ENCODE results near the gene ZNF789.

ZNF789 gene

GRCh38 chr7:99448855-99449254, 23.8 kb upstream of the ZNF789 start:
- Histone ChIP-seq H3K4me3 (ENCODE audit: low read depth, low read length) (no peak overlapping the region), H3K4me1 (no peaks in the 10 kb centered on the region), H3K36me3 (peaks cover 80% of the 10 kb centered on the region), H3K27me3 (no peaks in the 10 kb centered on the region), H3K9me3 (no peaks in the 10 kb centered on the region)
- TF ChIP-seq CTCF (IDR thresholded peaks at IDR 0.05; ENCODE audit: low read depth, low read length), result no peak
- DNase-seq, result no peak

GRCh38 chr7:99449326-99449725, 23.4 kb upstream of the ZNF789 start:
- Histone ChIP-seq H3K4me1 (no peaks in the 10 kb centered on the region), H3K27me3 (no peaks in the 10 kb centered on the region), H3K36me3 (peaks cover 82% of the 10 kb centered on the region), H3K4me3 (ENCODE audit: low read depth, low read length) (no peak overlapping the region), H3K9me3 (no peaks in the 10 kb centered on the region)
- TF ChIP-seq CTCF (IDR thresholded peaks at IDR 0.05; ENCODE audit: low read depth, low read length), result no peak
- no peak for DNase-seq

GRCh38 chr7:99451936-99452335, 20.8 kb upstream of the ZNF789 start:
- Histone ChIP-seq H3K36me3 (peaks cover 88% of the 10 kb centered on the region), H3K4me1 (no peaks in the 10 kb centered on the region), H3K27me3 (no peaks in the 10 kb centered on the region), H3K4me3 (ENCODE audit: low read depth, low read length) (no peak overlapping the region), H3K9me3 (no peaks in the 10 kb centered on the region)
- no peak for TF ChIP-seq CTCF (IDR thresholded peaks at IDR 0.05; ENCODE audit: low read depth, low read length)
- no peak for DNase-seq

- Histone ChIP-seq H3K4me1 (no peaks in the 10 kb centered on the region), H3K9me3 (no peaks in the 10 kb centered on the region), H3K36me3 (peaks cover 91% of the 10 kb centered on the region), H3K27me3 (no peaks in the 10 kb centered on the region), H3K4me3 (ENCODE audit: low read depth, low read length) (no peak overlapping the region)
- TF ChIP-seq CTCF (IDR thresholded peaks at IDR 0.05; ENCODE audit: low read depth, low read length), result no peak
- no peak for DNase-seq
These were observed 20.1 kb upstream of the ZNF789 start for GRCh38 chr7:99452541-99452940.

- TF ChIP-seq CTCF (IDR thresholded peaks at IDR 0.05; ENCODE audit: low read depth, low read length), result no peak
- peaks cover 91% of the 10 kb centered on the region for H3K36me3 ChIP-seq
- no peaks in the 10 kb centered on the region for H3K27me3 ChIP-seq
- no peak for DNase-seq
- no peak overlapping the region for H3K4me3 ChIP-seq (ENCODE audit: low read depth, low read length)
- H3K4me1 ChIP-seq, result no peaks in the 10 kb centered on the region
- H3K9me3 ChIP-seq, result no peaks in the 10 kb centered on the region
These were observed 19.6 kb upstream of the ZNF789 start for GRCh38 chr7:99453105-99453504.

GRCh38 chr7:99455874-99456273, 16.8 kb upstream of the ZNF789 start:
- H3K4me3 ChIP-seq (ENCODE audit: low read depth, low read length), result no peak overlapping the region
- no peaks in the 10 kb centered on the region for H3K27me3 ChIP-seq
- TF ChIP-seq CTCF (IDR thresholded peaks at IDR 0.05; ENCODE audit: low read depth, low read length), result no peak
- no peak for DNase-seq
- no peaks in the 10 kb centered on the region for H3K9me3 ChIP-seq
- H3K4me1 ChIP-seq, result no peaks in the 10 kb centered on the region
- peaks cover 90% of the 10 kb centered on the region for H3K36me3 ChIP-seq
